ENCODE measurements around the gene IQCE.

The IQCE gene

GRCh38 chr7:2663121-2663886 lies 104.5 kb downstream of the IQCE start:
- Histone ChIP-seq H3K27me3 (replicated peaks; ENCODE audit: control insufficient read depth, insufficient read depth, low read length) (no peaks in the 10 kb centered on the region), H3K4me3 (replicated peaks; ENCODE audit: low read depth, low read length) (no peak overlapping the region), H3K36me3 (ENCODE audit: control insufficient read depth, insufficient read depth, low read length) (peaks cover 1% of the 10 kb centered on the region)
- DNase-seq (ENCODE audit: extremely low read depth, insufficient read length) = no peak
- TF ChIP-seq CTCF (IDR thresholded peaks at IDR 0.05; ENCODE audit: insufficient read depth, low read length, poor library complexity, severe bottlenecking) = no peak

GRCh38 chr7:2663960-2664359 lies 105.2 kb downstream of the IQCE start:
- TF ChIP-seq CTCF (IDR thresholded peaks at IDR 0.05; ENCODE audit: insufficient read depth, low read length, poor library complexity, severe bottlenecking) = no peak
- Histone ChIP-seq H3K4me3 (replicated peaks; ENCODE audit: low read depth, low read length) (no peak overlapping the region), H3K36me3 (ENCODE audit: control insufficient read depth, insufficient read depth, low read length) (peaks cover 1% of the 10 kb centered on the region), H3K27me3 (replicated peaks; ENCODE audit: control insufficient read depth, insufficient read depth, low read length) (no peaks in the 10 kb centered on the region)
- no peak for DNase-seq (ENCODE audit: extremely low read depth, insufficient read length)

Data from GM06990 (cell line).